Inflammatory macrophage treated with lipopolysaccharide for 1 hour (primary cell): Measurements from ENCODE around the gene MELTF.

Source experiments
- DNase-seq, 2 donors: peaks; one replicate each; pipeline ENCODE4 v3.0.0-alpha.2; 2020 to 2022

The MELTF gene

GRCh38 chr3:197026481-197026866 lies 3.1 kb downstream of the MELTF start:
- no peak for DNase-seq

GRCh38 chr3:197025736-197026480 lies 3.7 kb downstream of the MELTF start:
- DNase-seq, result no peak

- DNase-seq, result no peak
These were observed 4.5 kb downstream of the MELTF start for GRCh38 chr3:197024881-197025735.

GRCh38 chr3:197023998-197024651 lies 5.5 kb downstream of the MELTF start:
- DNase-seq, result no peak

GRCh38 chr3:197023241-197023997 lies 6.2 kb downstream of the MELTF start:
- peak in 1 of 2 donors; percentile 29 for DNase-seq

- no peak for DNase-seq
These were observed 7.0 kb downstream of the MELTF start for GRCh38 chr3:197022405-197023231.

GRCh38 chr3:197021729-197022404 lies 7.8 kb downstream of the MELTF start:
- no peak for DNase-seq

GRCh38 chr3:197021231-197021630 lies 8.4 kb downstream of the MELTF start:
- no peak for DNase-seq

GRCh38 chr3:197019535-197019934 lies 10.1 kb downstream of the MELTF start:
- DNase-seq, result no peak

- DNase-seq, result no peak
These were observed 10.6 kb downstream of the MELTF start for GRCh38 chr3:197019021-197019420.

GRCh38 chr3:197017003-197017402 lies 12.6 kb downstream of the MELTF start:
- DNase-seq, result no peak

- no peak for DNase-seq
These were observed 13.6 kb downstream of the MELTF start for GRCh38 chr3:197015790-197016736.

GRCh38 chr3:197014942-197015575 lies 14.6 kb downstream of the MELTF start:
- DNase-seq, result no peak

- DNase-seq, result no peak
These were observed 15.6 kb downstream of the MELTF start for GRCh38 chr3:197014024-197014423.

- DNase-seq, result no peak
These were observed 17.1 kb downstream of the MELTF start for GRCh38 chr3:197012540-197012883.

- DNase-seq, result no peak
These were observed 17.7 kb downstream of the MELTF start for GRCh38 chr3:197011780-197012539.

GRCh38 chr3:197010556-197011351 lies 18.9 kb downstream of the MELTF start:
- DNase-seq, result no peak

- no peak for DNase-seq
These were observed 20.0 kb downstream of the MELTF start for GRCh38 chr3:197009532-197010019.
